Stimulated activated CD4-positive, alpha-beta T cell treated with anti-CD3 and anti-CD28 coated beads, Interleukin-1b, Interleukin-23, amount 100 ng/mL, for 4 hours (primary cell): ENCODE data around the gene CHMP2A.
"Not testable (repeated sequence)": the region's sequence is repeated elsewhere in the genome, so short reads cannot be mapped to it uniquely, and the experiment has no call there.

Experiments
- DNase-seq, 2 donors: peaks; one replicate each; pipeline ENCODE4 v3.0.0-alpha.2; 2020; ENCODE audit warnings: low read depth in 2 of 2

Gene CHMP2A

GRCh38 chr19:58511353-58512208 is 43.3 kb downstream of the CHMP2A start, which contains the start of gene SLC27A5:
Gene SLC27A5, minus strand, starts transcription at chr19:58511992. Its CDS starts 37 bp downstream, at chr19:58511955.
- DNase-seq = no peak

GRCh38 chr19:58510084-58510862 is 44.6 kb downstream of the CHMP2A start:
- DNase-seq = no peak

- no peak for DNase-seq
Observed at GRCh38 chr19:58509731-58510083, 45.2 kb downstream of the CHMP2A start.

- DNase-seq = not testable (repeated sequence)
Observed at GRCh38 chr19:58507602-58508223, 47.2 kb downstream of the CHMP2A start.
